RWPE1 (cell line): ENCODE results near the gene NUDT1.

Experiments
- CTCF ChIA-PET: fragments of 350-600 bp; sonication (Branson Sonifier 250); formaldehyde crosslinking; extraction: SDS; loops from one replicate; lab custom pipeline; 2021; lab: Yijun Ruan, JAX
- POLR2A ChIA-PET: fragments of 400-600 bp; formaldehyde crosslinking; extraction: SDS; loops from one replicate; lab custom pipeline; 2020; ENCODE audit warnings: antibody characterized with exemption; ENCODE audit not compliant: low non-redundant PET; lab: Yijun Ruan, JAX
- DNase-seq: peaks from one replicate; pipeline ENCODE4 v3.0.0; 2012; ENCODE audit warnings: low spot score
- H3K27ac ChIP-seq: fragments of 450-650 bp; 2 replicates; pipeline ENCODE4 v1.5.1; 2017
- CTCF ChIP-seq: fragments of 450-650 bp; conservative IDR thresholded peaks from 2 replicates; pipeline ENCODE4 v1.5.1; 2017; ENCODE audit warnings: low read depth, mild to moderate bottlenecking

The NUDT1 gene

GRCh38 chr7:2205036-2205780 is 36.8 kb upstream of the NUDT1 start:
- DNase-seq = no peak
- no peak for TF ChIP-seq CTCF
- POLR2A ChIA-PET = no interaction called here
- no peak overlapping the region for H3K27ac ChIP-seq
- CTCF ChIA-PET = no interaction called here

DNA sequence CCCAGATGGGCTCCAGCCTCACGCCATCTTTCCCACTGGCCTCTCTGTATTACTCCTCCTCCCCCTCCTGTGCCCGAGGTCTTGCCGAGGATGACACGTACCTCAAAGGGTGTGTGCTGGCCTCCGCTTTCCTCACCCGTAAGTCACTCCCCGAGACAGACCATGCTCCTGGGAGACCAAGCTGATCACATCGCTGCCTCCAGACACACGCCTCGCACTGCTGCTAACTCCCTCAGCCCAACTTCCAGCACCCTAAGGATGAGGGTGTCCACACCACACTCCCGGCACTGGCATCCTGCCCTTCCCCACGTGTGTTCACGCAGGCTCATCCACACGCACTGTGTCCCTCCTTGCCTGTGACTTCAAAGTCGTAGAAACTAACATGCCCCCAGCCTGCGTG is 33.3 kb upstream of the NUDT1 start:
- H3K27ac ChIP-seq = peak overlapping the region; percentile 12; the same call in 1 of the 2 replicates
- ChIA-PET CTCF (interaction anchor here (0.5 kb wide), 1 partner anchor 239 kb away, joined by 6 read pairs; no protein-coding TSS in a partner anchor), POLR2A (no interaction called here)
- DNase-seq = no peak
- no peak for TF ChIP-seq CTCF

- ChIA-PET CTCF (interaction anchor here (0.5 to 0.9 kb wide), 8 partner anchors 10 to 631 kb away, joined by 3 to 7 read pairs (median 4); no protein-coding TSS in a partner anchor), POLR2A (no interaction called here)
- DNase-seq = peak; percentile 54
- peak; percentile 74 for TF ChIP-seq CTCF
- peak overlapping the region; percentile 12; the same call in 1 of the 2 replicates for H3K27ac ChIP-seq
These were observed 32.7 kb upstream of the NUDT1 start for GRCh38 chr7:2209146-2209960.

- 0 out of 2 replicates have a peak overlapping the region, but pooled peaks have one; percentile 12 for H3K27ac ChIP-seq
- no peak for TF ChIP-seq CTCF
- ChIA-PET CTCF (interaction anchor here (0.5 to 0.9 kb wide), 4 partner anchors 9 to 631 kb away, joined by 3 to 4 read pairs (median 3); no protein-coding TSS in a partner anchor), POLR2A (no interaction called here)
- no peak for DNase-seq
These were observed 32.1 kb upstream of the NUDT1 start for GRCh38 chr7:2209961-2210323.

GRCh38 chr7:2210551-2211258 is 31.3 kb upstream of the NUDT1 start:
- ChIA-PET POLR2A (no interaction called here), CTCF (interaction anchor here (0.7 kb wide), 1 partner anchor 231 kb away, joined by 3 read pairs; no protein-coding TSS in a partner anchor)
- H3K27ac ChIP-seq = peak overlapping the region; percentile 37
- DNase-seq = no peak
- no peak for TF ChIP-seq CTCF
